Uterus (tissue), 2 donors: Measurements from ENCODE around the gene FZD7.

Experiments used
- CTCF ChIP-seq, 4 experiments: fragments of 200-600 bp in 2 of 4; fragments of 450-650 bp in 2 of 4; sonication (generic) in 2 of 4; IDR thresholded peaks; one replicate each; pipeline ENCODE4 v1.5.1; 2016 to 2019; ENCODE audit warnings: antibody characterized with exemption in 4 of 4, mild to moderate bottlenecking in 2 of 4, moderate library complexity in 1 of 4
- POLR2A ChIP-seq, 2 donors: fragments of 450-650 bp; IDR thresholded peaks; one replicate each; pipeline ENCODE4 v1.6.1; 2016; ENCODE audit warnings: antibody characterized with exemption in 2 of 2, mild to moderate bottlenecking in 1 of 2, moderate library complexity in 1 of 2

- TF ChIP-seq CTCF (IDR thresholded peaks at IDR 0.05): no peak
- no peak for TF ChIP-seq POLR2A (IDR thresholded peaks at IDR 0.05)
Measured at GRCh38 chr2:202014759-202015211, 18.9 kb upstream of the FZD7 start.
